ENCODE results near the gene PLAGL1. TPM values are rescaled to one million over a fixed set of nuclear protein-coding genes. Genes with fewer than 3 reads are reported as not detected.
A peak's percentile ranks its signal among the peaks of the same experiment; 100 is the strongest.

PLAGL1 gene, protein sequence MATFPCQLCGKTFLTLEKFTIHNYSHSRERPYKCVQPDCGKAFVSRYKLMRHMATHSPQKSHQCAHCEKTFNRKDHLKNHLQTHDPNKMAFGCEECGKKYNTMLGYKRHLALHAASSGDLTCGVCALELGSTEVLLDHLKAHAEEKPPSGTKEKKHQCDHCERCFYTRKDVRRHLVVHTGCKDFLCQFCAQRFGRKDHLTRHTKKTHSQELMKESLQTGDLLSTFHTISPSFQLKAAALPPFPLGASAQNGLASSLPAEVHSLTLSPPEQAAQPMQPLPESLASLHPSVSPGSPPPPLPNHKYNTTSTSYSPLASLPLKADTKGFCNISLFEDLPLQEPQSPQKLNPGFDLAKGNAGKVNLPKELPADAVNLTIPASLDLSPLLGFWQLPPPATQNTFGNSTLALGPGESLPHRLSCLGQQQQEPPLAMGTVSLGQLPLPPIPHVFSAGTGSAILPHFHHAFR
- 29.7 and 29.9 TPM in 2 replicates for total RNA-seq
- long read RNA-seq = 0 reads

DNA sequence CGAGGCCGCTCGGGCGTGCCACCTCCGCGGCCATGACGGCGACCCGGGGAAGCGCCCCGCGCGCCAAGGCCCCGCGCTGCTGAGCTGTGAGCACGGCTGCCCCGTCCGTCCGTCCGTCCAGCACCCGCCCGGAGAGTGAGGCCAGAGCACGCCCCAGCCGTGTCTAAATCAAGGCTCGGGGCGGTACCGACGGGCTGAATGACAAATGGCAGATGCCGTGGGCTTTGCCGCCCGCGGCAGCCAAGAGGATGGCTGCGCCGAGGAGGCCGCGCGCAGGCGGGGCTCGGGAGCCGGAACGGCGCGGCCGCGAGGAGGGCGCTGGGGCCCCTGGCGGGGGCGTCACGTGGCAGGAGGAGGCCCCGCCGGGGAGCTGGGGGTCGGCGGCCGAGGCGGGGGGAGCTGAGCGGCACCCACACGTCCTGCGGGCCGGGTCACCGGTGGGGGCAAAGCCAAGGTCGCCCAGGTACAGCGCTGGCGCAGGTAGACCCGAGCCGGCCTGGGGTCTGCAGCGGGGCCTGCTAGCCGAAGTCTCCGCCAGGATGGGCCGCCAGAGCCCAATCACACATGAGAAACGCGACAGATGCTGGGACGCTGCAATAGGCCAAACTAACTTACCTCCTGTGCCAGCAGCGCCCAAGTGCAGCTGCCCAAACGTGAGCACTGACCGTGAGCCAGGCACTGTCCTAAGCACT, at the start of gene PLAGL1:
Gene PLAGL1, minus strand, starts transcription at position 140 of the 692 bp plus-strand sequence. CDS start 60,123 bp downstream, outside the sequence.
- peak within 1 kb of the TSS; percentile 44 for H3K27ac Mint-ChIP-seq (ENCODE audit: unreplicated experiment)
- H3K36me3 Mint-ChIP-seq (ENCODE audit: low read depth) = peaks cover 11% of the 10 kb centered on the region
- TF ChIP-seq, protein P1, sequence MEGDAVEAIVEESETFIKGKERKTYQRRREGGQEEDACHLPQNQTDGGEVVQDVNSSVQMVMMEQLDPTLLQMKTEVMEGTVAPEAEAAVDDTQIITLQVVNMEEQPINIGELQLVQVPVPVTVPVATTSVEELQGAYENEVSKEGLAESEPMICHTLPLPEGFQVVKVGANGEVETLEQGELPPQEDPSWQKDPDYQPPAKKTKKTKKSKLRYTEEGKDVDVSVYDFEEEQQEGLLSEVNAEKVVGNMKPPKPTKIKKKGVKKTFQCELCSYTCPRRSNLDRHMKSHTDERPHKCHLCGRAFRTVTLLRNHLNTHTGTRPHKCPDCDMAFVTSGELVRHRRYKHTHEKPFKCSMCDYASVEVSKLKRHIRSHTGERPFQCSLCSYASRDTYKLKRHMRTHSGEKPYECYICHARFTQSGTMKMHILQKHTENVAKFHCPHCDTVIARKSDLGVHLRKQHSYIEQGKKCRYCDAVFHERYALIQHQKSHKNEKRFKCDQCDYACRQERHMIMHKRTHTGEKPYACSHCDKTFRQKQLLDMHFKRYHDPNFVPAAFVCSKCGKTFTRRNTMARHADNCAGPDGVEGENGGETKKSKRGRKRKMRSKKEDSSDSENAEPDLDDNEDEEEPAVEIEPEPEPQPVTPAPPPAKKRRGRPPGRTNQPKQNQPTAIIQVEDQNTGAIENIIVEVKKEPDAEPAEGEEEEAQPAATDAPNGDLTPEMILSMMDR (conservative IDR thresholded peaks at IDR 0.05) = no peak
- DNase-seq (ENCODE audit: low read depth, low spot score) = peak; percentile 41
- peak within 1 kb of the TSS; percentile 93 for H3K4me3 Mint-ChIP-seq
- peaks cover 5% of the 10 kb centered on the region for H3K9me3 Mint-ChIP-seq
- H3K4me1 Mint-ChIP-seq = peaks cover 10% of the 10 kb centered on the region
- peaks cover 29% of the 10 kb centered on the region for H3K27me3 Mint-ChIP-seq (ENCODE audit: low read depth)

DNA sequence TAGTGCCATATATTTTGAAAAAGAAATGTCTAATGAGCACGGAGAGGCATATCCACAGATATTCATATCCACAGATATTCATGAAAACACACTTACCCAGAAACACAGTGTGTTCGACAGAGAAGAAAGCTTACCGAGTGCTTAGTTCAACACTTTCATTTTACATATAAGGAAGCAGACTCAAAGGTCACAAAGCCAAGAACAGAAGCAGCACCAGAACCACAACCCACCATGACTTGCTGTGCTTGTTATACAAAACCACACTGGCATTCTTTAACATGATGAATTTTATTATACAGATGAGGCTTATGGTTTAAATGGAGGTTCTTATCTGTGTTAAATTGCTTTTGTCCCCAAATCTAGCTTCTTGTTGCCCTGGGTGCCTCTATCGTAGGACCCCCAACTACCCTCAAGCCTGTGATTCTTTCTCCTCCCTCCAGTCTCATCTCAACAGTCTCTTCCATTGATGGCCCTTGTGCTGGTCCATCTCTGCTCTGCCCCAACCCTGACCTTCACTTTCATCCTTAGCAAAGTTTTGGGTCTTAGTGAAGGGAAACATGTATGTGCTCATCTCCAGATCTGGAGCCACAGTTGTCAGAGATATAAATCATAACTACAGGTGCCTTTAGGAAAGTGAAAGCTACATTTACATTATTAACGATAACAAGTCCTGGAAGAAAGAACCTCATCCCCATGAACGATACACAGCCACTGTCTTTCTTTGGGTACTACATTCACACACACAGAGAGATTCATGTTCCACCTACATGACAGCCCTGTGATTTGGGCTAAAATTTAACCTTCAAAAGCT, 47.3 kb upstream of the PLAGL1 start:
- TF ChIP-seq, protein P1 (conservative IDR thresholded peaks at IDR 0.05) = no peak
- H3K27me3 Mint-ChIP-seq (ENCODE audit: low read depth) = peaks cover 19% of the 10 kb centered on the region
- no peak for DNase-seq (ENCODE audit: low read depth, low spot score)
- no peaks in the 10 kb centered on the region for H3K4me1 Mint-ChIP-seq
- H3K36me3 Mint-ChIP-seq (ENCODE audit: low read depth) = no peaks in the 10 kb centered on the region
- H3K4me3 Mint-ChIP-seq = no peak overlapping the region
- no peak overlapping the region for H3K27ac Mint-ChIP-seq (ENCODE audit: unreplicated experiment)
- peaks cover 2% of the 10 kb centered on the region for H3K9me3 Mint-ChIP-seq

DNA sequence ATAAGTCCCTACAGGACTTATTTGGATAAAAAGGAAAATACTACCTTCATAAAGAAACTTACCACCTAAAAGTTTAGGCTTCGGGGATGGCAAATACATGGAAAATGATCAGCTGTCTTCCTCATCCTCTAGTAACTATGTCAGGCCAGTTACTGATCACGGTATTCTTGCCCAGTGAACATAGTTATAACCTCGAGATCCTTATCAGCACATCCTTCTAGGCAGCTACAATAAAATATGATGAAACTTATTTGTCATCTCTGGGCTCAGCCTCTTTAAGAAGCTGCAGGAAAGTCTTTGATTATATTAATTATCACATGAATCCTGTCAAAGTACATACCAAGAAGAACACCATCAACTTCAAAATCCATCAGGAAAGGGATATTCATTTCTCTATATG, 45.5 kb upstream of the PLAGL1 start:
- H3K27me3 Mint-ChIP-seq (ENCODE audit: low read depth) = peaks cover 12% of the 10 kb centered on the region
- peaks cover 10% of the 10 kb centered on the region for H3K9me3 Mint-ChIP-seq
- H3K36me3 Mint-ChIP-seq (ENCODE audit: low read depth) = no peaks in the 10 kb centered on the region
- no peak for DNase-seq (ENCODE audit: low read depth, low spot score)
- H3K4me1 Mint-ChIP-seq = no peaks in the 10 kb centered on the region
- TF ChIP-seq, protein P1 (conservative IDR thresholded peaks at IDR 0.05) = no peak
- H3K27ac Mint-ChIP-seq (ENCODE audit: unreplicated experiment) = no peak overlapping the region
- no peak overlapping the region for H3K4me3 Mint-ChIP-seq

DNA sequence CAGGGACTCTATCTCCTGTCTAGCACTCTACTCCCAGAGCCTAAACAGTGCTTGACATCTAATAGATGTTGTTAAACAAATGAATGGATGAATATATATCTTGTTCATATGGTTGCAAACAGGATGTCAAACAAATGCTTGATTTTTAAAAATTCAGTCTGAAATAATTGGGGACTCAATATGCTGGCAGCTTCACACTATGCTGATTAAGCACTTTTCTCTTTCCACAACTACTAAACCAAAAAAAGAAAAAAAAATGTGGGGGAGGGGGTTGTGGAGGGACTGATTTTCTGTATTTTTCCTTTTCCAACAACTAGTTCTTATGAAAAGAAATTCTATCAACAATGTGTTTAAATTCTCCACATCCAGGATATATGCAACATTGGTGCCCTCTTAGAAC, 44.4 kb upstream of the PLAGL1 start:
- peaks cover 7% of the 10 kb centered on the region for H3K27me3 Mint-ChIP-seq (ENCODE audit: low read depth)
- no peak for DNase-seq (ENCODE audit: low read depth, low spot score)
- H3K4me3 Mint-ChIP-seq = no peak overlapping the region
- no peak overlapping the region for H3K27ac Mint-ChIP-seq (ENCODE audit: unreplicated experiment)
- TF ChIP-seq, protein P1 (conservative IDR thresholded peaks at IDR 0.05) = no peak
- peaks cover 14% of the 10 kb centered on the region for H3K9me3 Mint-ChIP-seq
- peaks cover 3% of the 10 kb centered on the region for H3K36me3 Mint-ChIP-seq (ENCODE audit: low read depth)
- H3K4me1 Mint-ChIP-seq = no peaks in the 10 kb centered on the region

DNA sequence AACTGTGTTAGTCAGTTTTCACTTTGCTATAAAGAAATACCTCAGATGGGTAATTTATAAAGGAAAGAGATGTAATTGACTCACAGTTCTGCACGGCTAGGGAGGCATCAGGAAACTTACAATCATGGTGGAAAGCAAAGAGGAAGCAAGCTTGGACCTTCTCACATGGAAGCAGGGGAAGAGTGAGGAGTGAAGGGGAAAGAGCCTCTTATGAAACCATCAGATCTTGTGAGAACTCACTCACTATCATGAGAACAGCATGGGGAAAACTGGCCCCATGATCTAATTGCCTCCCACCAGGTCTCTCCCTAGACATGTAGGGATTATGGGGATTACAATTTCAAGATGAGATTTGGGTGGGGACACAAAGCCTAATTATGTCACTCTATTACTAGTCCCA, 41.3 kb upstream of the PLAGL1 start:
- no peak for DNase-seq (ENCODE audit: low read depth, low spot score)
- Mint-ChIP-seq H3K4me1 (no peaks in the 10 kb centered on the region), H3K9me3 (peaks cover 14% of the 10 kb centered on the region), H3K27me3 (ENCODE audit: low read depth) (peaks cover 2% of the 10 kb centered on the region), H3K27ac (ENCODE audit: unreplicated experiment) (no peak overlapping the region), H3K36me3 (ENCODE audit: low read depth) (peaks cover 4% of the 10 kb centered on the region), H3K4me3 (no peak overlapping the region)
- TF ChIP-seq, protein P1 (conservative IDR thresholded peaks at IDR 0.05) = no peak
